OCI-LY7 (cell line): ENCODE data around the gene COL8A1. TPM values are rescaled to one million over a fixed set of nuclear protein-coding genes. Genes with fewer than 3 reads are reported as not detected.

Experiments
- BruUV-seq: library from RNA; stranded (reverse); fragments of 400-500 nt; replicated peaks from 2 replicates; lab custom pipeline; 2021; lab: Mats Ljungman, UMichigan
- CTCF ChIA-PET: fragments of 300-600 bp; sonication (Branson Sonifier 250); formaldehyde crosslinking; loops from one replicate; lab custom pipeline; 2022; ENCODE audit warnings: antibody characterized with exemption; ENCODE audit not compliant: unreplicated experiment; lab: Charles Lee
- POLR2A ChIA-PET: fragments of 300-600 bp; sonication (Branson Sonifier 250); formaldehyde crosslinking; loops from one replicate; lab custom pipeline; 2022; ENCODE audit warnings: antibody characterized with exemption; lab: Charles Lee
- DNase-seq: peaks from one replicate; pipeline ENCODE4 v3.0.0-alpha.2; 2015; ENCODE audit warnings: low spot score
- H2AFZ ChIP-seq: fragments of 200-600 bp; sonication (generic), shearing (Covaris generic); 2 replicates; pipeline ENCODE4 v1.6.1; 2014; ENCODE audit warnings: mild to moderate bottlenecking, antibody characterized with exemption, low read length, moderate library complexity
- H3K27ac ChIP-seq: fragments of 200-600 bp; sonication (generic); 2 replicates; pipeline ENCODE4 v1.5.1; 2014; ENCODE audit warnings: mixed run types, low read depth, mild to moderate bottlenecking, moderate library complexity, low read length, inconsistent platforms; ENCODE audit not compliant: poor library complexity, severe bottlenecking
- H3K36me3 ChIP-seq: fragments of 200-600 bp; sonication (generic); 2 replicates; pipeline ENCODE4 v1.6.1; 2014; ENCODE audit warnings: mild to moderate bottlenecking, antibody characterized with exemption, low read length, moderate library complexity, mixed read lengths; ENCODE audit not compliant: insufficient read depth
- H3K4me1 ChIP-seq: fragments of 200-600 bp; sonication (generic); 2 replicates; pipeline ENCODE4 v1.5.1; 2014; ENCODE audit warnings: mild to moderate bottlenecking, low read length; ENCODE audit not compliant: insufficient read depth, poor library complexity, severe bottlenecking
- H3K4me2 ChIP-seq: fragments of 200-600 bp; sonication (generic); 2 replicates; pipeline ENCODE4 v1.6.1; 2014; ENCODE audit warnings: mild to moderate bottlenecking, low read length
- H3K4me3 ChIP-seq: fragments of 200-600 bp; sonication (generic); 2 replicates; pipeline ENCODE4 v1.5.1; 2014; ENCODE audit warnings: mild to moderate bottlenecking, low read depth, low read length; ENCODE audit not compliant: poor library complexity, severe bottlenecking
- H3K79me2 ChIP-seq: fragments of 200-600 bp; sonication (generic); 2 replicates; pipeline ENCODE4 v1.6.1; 2016; ENCODE audit warnings: low read depth, mild to moderate bottlenecking, low read length, moderate library complexity, mixed read lengths; ENCODE audit not compliant: insufficient read depth
- H3K9me2 ChIP-seq: fragments of 200-600 bp; sonication (generic); 2 replicates; pipeline ENCODE4 v1.6.1; 2016; ENCODE audit warnings: mild to moderate bottlenecking, low read length, mixed read lengths; ENCODE audit not compliant: insufficient read depth
- H3K9me3 ChIP-seq: fragments of 200-600 bp; sonication (generic); 2 replicates; pipeline ENCODE4 v1.6.1; 2014; ENCODE audit warnings: mild to moderate bottlenecking, mixed run types, low read length, mixed read lengths
- H4K20me1 ChIP-seq: fragments of 200-600 bp; sonication (generic); 2 replicates; pipeline ENCODE4 v1.6.1; 2014; ENCODE audit warnings: mild to moderate bottlenecking, antibody characterized with exemption, low read length, moderate library complexity, mixed read lengths; ENCODE audit not compliant: insufficient read depth
- EZH2phosphoT487 ChIP-seq: fragments of 200-600 bp; sonication (generic); IDR thresholded peaks from 2 replicates; pipeline ENCODE4 v1.6.1; 2018; ENCODE audit warnings: low read depth, borderline replicate concordance, mild to moderate bottlenecking, mixed run types, antibody characterized with exemption, low read length, moderate library complexity, mixed read lengths
- intact Hi-C: fragments of 100-400 bp; cut with micrococcal nuclease; formaldehyde crosslinking; loops from one replicate; pipeline ENCODE4 v1.10.0; 2022; ENCODE audit not compliant: unreplicated experiment
- total RNA-seq, 2 experiments: library from RNA; depleted of rRNA in 1 of 2; stranded (reverse); fragments of >200 nt in 1 of 2; shearing (Covaris generic) in 1 of 2; gene quantifications; 2 replicates each; pipeline ENCODE4 v1.2.3, GENCODE V29; 2014 to 2022
- TF ChIP-seq, protein P1 (sequence below): fragments of 200-600 bp; sonication (generic); conservative IDR thresholded peaks from 2 replicates; pipeline ENCODE4 v1.5.1; 2014; ENCODE audit warnings: mild to moderate bottlenecking, antibody characterized with exemption, low read length, moderate library complexity, mixed read lengths

Gene COL8A1
- total RNA-seq, 2 experiments from 2014 or later = 0.10 TPM; not detected in 1

DNA sequence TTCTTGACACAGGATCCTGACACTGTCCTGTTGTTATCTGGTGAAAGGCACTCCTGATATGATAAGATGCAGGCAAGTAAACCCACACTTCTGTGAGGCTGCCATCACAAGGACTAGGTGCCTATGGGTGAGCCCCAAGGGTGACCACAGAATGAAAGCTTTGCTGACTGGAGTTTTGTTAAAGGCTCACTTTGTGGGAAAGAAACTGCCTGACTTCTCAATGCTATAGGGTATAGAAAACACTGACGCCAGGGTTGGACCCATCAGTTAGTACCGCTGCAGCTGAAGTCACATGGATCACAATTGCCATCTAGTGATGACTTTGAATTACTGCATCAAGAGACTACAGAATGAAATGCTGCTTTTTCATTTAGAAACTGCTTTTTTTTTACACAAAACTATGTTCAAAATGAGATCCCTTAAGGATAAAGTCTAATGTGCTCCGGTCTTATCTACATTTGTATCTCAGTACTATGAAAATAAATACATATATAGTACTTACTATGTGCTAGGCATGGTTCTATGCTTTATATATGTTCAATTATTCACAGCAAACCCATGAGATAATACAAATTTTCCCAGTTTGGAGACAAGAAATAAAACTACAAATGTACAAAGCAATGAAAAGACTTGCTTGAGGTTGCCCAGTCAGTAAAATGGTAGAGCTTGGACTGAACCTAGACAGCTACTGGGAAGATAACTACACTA is 115.0 kb downstream of the COL8A1 start:
- POLR2A ChIA-PET = interaction anchor here (0.5 to 0.9 kb wide), 2 partner anchors 11 to 939 kb away, joined by 3 to 4 read pairs; no protein-coding TSS in a partner anchor
- H3K9me2 ChIP-seq = no peaks in the 10 kb centered on the region
- H2AFZ ChIP-seq = no peak overlapping the region

DNA sequence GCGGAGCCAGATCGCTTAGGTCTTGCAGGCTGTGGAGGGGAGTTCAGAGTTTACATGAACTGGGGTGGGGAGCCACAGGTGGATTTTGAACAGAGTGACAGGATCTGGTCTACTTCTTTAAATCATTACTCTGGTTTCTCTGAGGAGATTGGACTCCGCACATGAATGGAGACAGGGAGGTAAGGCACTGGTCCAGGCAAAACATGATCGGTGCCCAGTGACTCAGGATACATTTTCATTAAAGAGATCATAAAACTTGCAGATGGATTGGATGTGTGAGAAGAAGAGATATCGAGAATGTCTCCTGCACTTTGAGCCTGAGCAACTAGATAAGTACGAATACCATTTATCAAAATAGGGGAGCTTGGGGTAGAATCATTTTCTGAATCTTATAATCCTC is 117.4 kb downstream of the COL8A1 start:
- Histone ChIP-seq H3K9me2 (no peaks in the 10 kb centered on the region), H2AFZ (no peak overlapping the region), H3K79me2 (no peaks in the 10 kb centered on the region), H3K27ac (no peak overlapping the region), H3K4me2 (no peak overlapping the region), H3K36me3 (no peaks in the 10 kb centered on the region), H4K20me1 (no peaks in the 10 kb centered on the region), H3K9me3 (no peaks in the 10 kb centered on the region), H3K4me1 (no peaks in the 10 kb centered on the region), H3K4me3 (no peak overlapping the region)
- ChIA-PET CTCF (no interaction called here), POLR2A (no interaction called here)
- TF ChIP-seq, protein P1, sequence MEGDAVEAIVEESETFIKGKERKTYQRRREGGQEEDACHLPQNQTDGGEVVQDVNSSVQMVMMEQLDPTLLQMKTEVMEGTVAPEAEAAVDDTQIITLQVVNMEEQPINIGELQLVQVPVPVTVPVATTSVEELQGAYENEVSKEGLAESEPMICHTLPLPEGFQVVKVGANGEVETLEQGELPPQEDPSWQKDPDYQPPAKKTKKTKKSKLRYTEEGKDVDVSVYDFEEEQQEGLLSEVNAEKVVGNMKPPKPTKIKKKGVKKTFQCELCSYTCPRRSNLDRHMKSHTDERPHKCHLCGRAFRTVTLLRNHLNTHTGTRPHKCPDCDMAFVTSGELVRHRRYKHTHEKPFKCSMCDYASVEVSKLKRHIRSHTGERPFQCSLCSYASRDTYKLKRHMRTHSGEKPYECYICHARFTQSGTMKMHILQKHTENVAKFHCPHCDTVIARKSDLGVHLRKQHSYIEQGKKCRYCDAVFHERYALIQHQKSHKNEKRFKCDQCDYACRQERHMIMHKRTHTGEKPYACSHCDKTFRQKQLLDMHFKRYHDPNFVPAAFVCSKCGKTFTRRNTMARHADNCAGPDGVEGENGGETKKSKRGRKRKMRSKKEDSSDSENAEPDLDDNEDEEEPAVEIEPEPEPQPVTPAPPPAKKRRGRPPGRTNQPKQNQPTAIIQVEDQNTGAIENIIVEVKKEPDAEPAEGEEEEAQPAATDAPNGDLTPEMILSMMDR = no peak
- no peak for TF ChIP-seq EZH2phosphoT487
- no TSS peak for BruUV-seq
- intact Hi-C loops = loop anchor here (10.0 kb wide), 2 partner anchors 251 to 1131 kb away; no protein-coding TSS in a partner anchor
- DNase-seq = no peak

More for the DNA sequence above, 115.0 kb downstream of the COL8A1 start:
- Histone ChIP-seq H3K9me3 (no peaks in the 10 kb centered on the region), H3K79me2 (no peaks in the 10 kb centered on the region), H3K4me1 (no peaks in the 10 kb centered on the region), H4K20me1 (no peaks in the 10 kb centered on the region), H3K36me3 (no peaks in the 10 kb centered on the region), H3K27ac (no peak overlapping the region), H3K4me3 (no peak overlapping the region), H3K4me2 (no peak overlapping the region)
- TF ChIP-seq, protein P1 = peak; percentile 85
- no peak for TF ChIP-seq EZH2phosphoT487
- intact Hi-C loops = loop anchor here (5.0 to 10.0 kb wide), 4 partner anchors 86 to 1129 kb away; no protein-coding TSS in a partner anchor
- peak; percentile 48 for DNase-seq
- CTCF ChIA-PET = no interaction called here
- BruUV-seq = no TSS peak

DNA sequence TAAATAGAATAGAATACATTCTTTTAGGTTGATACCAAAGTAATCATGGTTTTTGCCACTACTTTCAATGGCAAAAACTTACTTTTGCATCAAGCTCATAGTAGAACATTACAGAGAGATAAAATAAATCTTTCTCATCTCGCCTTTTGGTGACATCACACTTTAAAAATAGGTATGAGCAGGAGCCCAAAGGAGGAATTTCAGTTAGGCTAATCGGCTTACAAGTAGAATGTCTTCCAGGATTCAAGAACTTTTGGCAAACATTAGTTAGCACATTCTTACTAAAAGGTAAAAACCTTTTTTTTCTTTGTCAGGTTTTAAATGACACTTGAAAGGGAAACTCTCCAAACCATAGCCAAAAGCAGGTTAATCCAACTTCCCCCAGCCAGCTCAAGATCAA is 119.6 kb downstream of the COL8A1 start:
- no peaks in the 10 kb centered on the region for H3K9me3 ChIP-seq
- ChIA-PET POLR2A (interaction anchor here (0.7 to 1.1 kb wide), 2 partner anchors 12 to 20 kb away, joined by 3 read pairs; no protein-coding TSS in a partner anchor), CTCF (no interaction called here)
- H3K4me2 ChIP-seq = no peak overlapping the region
- H4K20me1 ChIP-seq = no peaks in the 10 kb centered on the region
- H3K9me2 ChIP-seq = no peaks in the 10 kb centered on the region
- no peak overlapping the region for H2AFZ ChIP-seq
- no peak overlapping the region for H3K4me3 ChIP-seq
- intact Hi-C loops = loop anchor here (10.0 kb wide), 2 partner anchors 253 to 1133 kb away; no protein-coding TSS in a partner anchor
- H3K27ac ChIP-seq = no peak overlapping the region
- no peak for DNase-seq
- no peaks in the 10 kb centered on the region for H3K79me2 ChIP-seq
- no TSS peak for BruUV-seq
- no peaks in the 10 kb centered on the region for H3K4me1 ChIP-seq
- H3K36me3 ChIP-seq = no peaks in the 10 kb centered on the region
- TF ChIP-seq, protein P1 = no peak
- no peak for TF ChIP-seq EZH2phosphoT487
